GM12878 (cell line): ENCODE data around the gene NIPSNAP3A. TPM values are rescaled to one million over a fixed set of nuclear protein-coding genes. Genes with fewer than 3 reads are reported as not detected.

Experiments
- ATAC-seq: fragments of 200-7000 bp; cut with Tn5 transposase; 3 replicates; pipeline ENCODE4 v1.9.1; 2020; ENCODE audit warnings: mild to moderate bottlenecking, moderate library complexity
- BruUV-seq: library from RNA; stranded (reverse); fragments of 400-500 nt; replicated peaks from 2 replicates; lab custom pipeline; 2021; lab: Mats Ljungman, UMichigan
- CTCF ChIA-PET: fragments of 300-600 bp; sonication (Branson Sonifier 250); formaldehyde crosslinking; extraction: SDS; loops from one replicate; lab custom pipeline; 2021; ENCODE audit warnings: inconsistent platforms; lab: Yijun Ruan, JAX
- POLR2A ChIA-PET: fragments of 350-600 bp; formaldehyde crosslinking; extraction: SDS; loops from one replicate; lab custom pipeline; 2021; ENCODE audit warnings: inconsistent platforms; lab: Charles Lee
- RAD21 ChIA-PET: fragments of 300-600 bp; sonication (Branson Sonifier 250); formaldehyde crosslinking; loops from one replicate; lab custom pipeline; 2023; ENCODE audit warnings: antibody characterized with exemption; ENCODE audit not compliant: unreplicated experiment; lab: Charles Lee
- SMC1A ChIA-PET: fragments of 300-600 bp; sonication (Branson Sonifier 250); formaldehyde crosslinking; loops from one replicate; lab custom pipeline; 2023; ENCODE audit not compliant: unreplicated experiment, uncharacterized antibody; lab: Charles Lee
- DNase-seq: peaks from one replicate; pipeline ENCODE4 v3.0.0-alpha.2; 2011; ENCODE audit warnings: low read depth, low spot score
- FAIRE-seq: peaks from 3 replicates; lab custom pipeline; 2011; peaks lifted over from hg19 to GRCh38; lab: Jason Lieb, UNC
- H2AFZ ChIP-seq: 2 replicates; pipeline ENCODE4 v1.6.0; 2011; ENCODE audit warnings: low read depth, low read length, control low read depth; ENCODE audit not compliant: control insufficient read depth
- H3K27ac ChIP-seq: 2 replicates; pipeline ENCODE4 v1.5.1; 2011; ENCODE audit warnings: control low read depth; ENCODE audit not compliant: control insufficient read depth, insufficient read depth
- H3K27me3 ChIP-seq, 2 experiments: replicated peaks in 1 of 2; 2 replicates each; pipeline versions ENCODE4 v1.6.0 to v1.6.1; 2011; ENCODE audit warnings: low read length in 1 of 2; ENCODE audit not compliant: control insufficient read depth in 2 of 2, insufficient read depth in 2 of 2
- H3K36me3 ChIP-seq, 2 experiments: 2 replicates each; pipeline ENCODE4 v1.5.1; 2011; ENCODE audit warnings: low read length in 1 of 2; ENCODE audit not compliant: control insufficient read depth in 2 of 2, insufficient read depth in 2 of 2
- H3K4me1 ChIP-seq: 2 replicates; pipeline ENCODE4 v1.6.1; 2011; ENCODE audit warnings: mild to moderate bottlenecking, low read length, moderate library complexity, mixed read lengths; ENCODE audit not compliant: control insufficient read depth, insufficient read depth
- H3K4me2 ChIP-seq: 2 replicates; pipeline ENCODE4 v1.6.0; 2011; ENCODE audit warnings: control low read depth; ENCODE audit not compliant: control insufficient read depth, insufficient read depth
- H3K4me3 ChIP-seq: fragments of 200-600 bp; sonication (generic); 2 replicates; pipeline ENCODE4 v1.5.1; 2016
- H3K79me2 ChIP-seq: 2 replicates; pipeline ENCODE4 v1.6.0; 2011; ENCODE audit warnings: low read length; ENCODE audit not compliant: control insufficient read depth, insufficient read depth
- H3K9ac ChIP-seq: 2 replicates; pipeline ENCODE4 v1.8.0; 2011; ENCODE audit warnings: low read length, control low read depth, mixed read lengths; ENCODE audit not compliant: control insufficient read depth, insufficient read depth
- H3K9me3 ChIP-seq: replicated peaks from 3 replicates; pipeline ENCODE4 v1.5.1; 2011; ENCODE audit warnings: mild to moderate bottlenecking, low read length; ENCODE audit not compliant: control insufficient read depth, insufficient read depth
- H4K20me1 ChIP-seq: 2 replicates; pipeline ENCODE4 v1.6.0; 2011; ENCODE audit not compliant: control insufficient read depth, insufficient read depth
- BACH1 ChIP-seq: fragments of 450-650 bp; IDR thresholded peaks from 2 replicates; pipeline ENCODE4 v1.6.1; 2017; ENCODE audit warnings: mild to moderate bottlenecking, borderline replicate concordance
- BMI1 ChIP-seq: fragments of 450-650 bp; IDR thresholded peaks from 2 replicates; pipeline ENCODE4 v1.6.1; 2016; ENCODE audit warnings: mild to moderate bottlenecking, moderate library complexity, borderline replicate concordance
- EGR1 ChIP-seq, 2 experiments: IDR thresholded peaks; 1 replicate in 1 of 2; 2 replicates in 1 of 2; pipeline ENCODE4 v1.6.1; 2011 to 2012; ENCODE audit warnings: low read depth in 2 of 2, low read length in 2 of 2, borderline replicate concordance in 1 of 2, mild to moderate bottlenecking in 1 of 2, moderate library complexity in 1 of 2
- FOXM1 ChIP-seq: IDR thresholded peaks from 2 replicates; pipeline ENCODE4 v1.6.1; 2012; ENCODE audit warnings: low read depth, mild to moderate bottlenecking, inconsistent platforms, low read length, moderate library complexity
- IKZF1 ChIP-seq: fragments of 450-650 bp; conservative IDR thresholded peaks from 2 replicates; pipeline ENCODE4 v1.6.1; 2017; ENCODE audit warnings: antibody characterized with exemption, mild to moderate bottlenecking
- JUND ChIP-seq: IDR thresholded peaks from 2 replicates; pipeline ENCODE4 v1.6.1; 2012; ENCODE audit warnings: low read depth, mild to moderate bottlenecking, low read length, improper control_type of control experiment, moderate library complexity
- MEF2A ChIP-seq: IDR thresholded peaks from 2 replicates; pipeline ENCODE4 v1.6.1; 2011; ENCODE audit warnings: low read depth, mild to moderate bottlenecking, low read length, moderate library complexity; ENCODE audit not compliant: insufficient read depth
- MTA2 ChIP-seq: fragments of 450-650 bp; IDR thresholded peaks from 2 replicates; pipeline ENCODE4 v1.6.1; 2016; ENCODE audit warnings: low read depth, mild to moderate bottlenecking, moderate library complexity
- NFXL1 ChIP-seq: fragments of 450-650 bp; IDR thresholded peaks from 2 replicates; pipeline ENCODE4 v1.6.1; 2017; ENCODE audit warnings: antibody characterized with exemption, mild to moderate bottlenecking, borderline replicate concordance
- RELA ChIP-seq: fragments of 450-650 bp; IDR thresholded peaks from 2 replicates; pipeline ENCODE4 v1.8.0; 2014; ENCODE audit warnings: borderline replicate concordance; ENCODE audit not compliant: partially characterized antibody
- SMAD5 ChIP-seq: IDR thresholded peaks from 2 replicates; pipeline ENCODE4 v1.6.1; 2016; ENCODE audit warnings: antibody characterized with exemption, low read depth
- WGBS: methylation state at CpG from one replicate; pipeline ENCODE4 v1.1.6; 2016; ENCODE audit warnings: low lambda C conversion rate; ENCODE audit not compliant: insufficient replicate concordance, insufficient coverage; ENCODE audit errors: missing lambda C conversion rate; 5-methylcytosine and 5-hydroxymethylcytosine counted together
- in situ Hi-C: fragments of 300-500 bp; cut with MboI; formaldehyde crosslinking; loops from 9 replicates; pipeline ENCODE4 v1.14.3; 2018; ENCODE audit warnings: mixed read lengths
- intact Hi-C: fragments of 100-400 bp; cut with micrococcal nuclease; formaldehyde crosslinking; loops from one replicate; pipeline ENCODE4 v1.14.2; 2022; ENCODE audit not compliant: unreplicated experiment
- polyA plus RNA-seq, 11 experiments: library from polyadenylated mRNA; depleted of rRNA in 4 of 11; unstranded in 6 of 11; stranded (reverse) in 5 of 11; fragments of >200 nt; fragmentation: Nextera tagmentation in 4 of 11; fragmentation: Illumina TruSeq in 1 of 11; extraction: Ambion mirVana in 4 of 11; extraction: Trizol in 1 of 11; gene quantifications; 1 replicate in 1 of 11; 2 replicates in 10 of 11; pipeline versions ENCODE4 v1.2.1 to v1.2.3, GENCODE V29; 2011 to 2016; ENCODE audit warnings: inconsistent platforms in 2 of 11, missing spikeins in 2 of 11, low read depth in 1 of 11
- total RNA-seq, 4 experiments: library from RNA; depleted of rRNA in 3 of 4; stranded (reverse); fragments of >200 nt in 3 of 4; fragmentation: Illumina TruSeq in 1 of 4; extraction: Trizol in 1 of 4; gene quantifications; 2 replicates each; pipeline versions ENCODE4 v1.2.1 to v1.2.3, GENCODE V29; 2013 to 2021
- TF ChIP-seq, protein P1 (sequence below): IDR thresholded peaks from 2 replicates; pipeline ENCODE4 v1.6.1; 2012; ENCODE audit warnings: low read depth, low read length, improper control_type of control experiment
- TF ChIP-seq, protein P2 (sequence below): fragments of 450-650 bp; formaldehyde crosslinking; IDR thresholded peaks from 2 replicates; pipeline ENCODE4 v1.4.0; 2022; ENCODE audit warnings: mild to moderate bottlenecking, moderate library complexity
- TF ChIP-seq, protein P3 (sequence below): IDR thresholded peaks from 2 replicates; pipeline ENCODE4 v1.6.1; 2012; ENCODE audit warnings: low read length, inconsistent platforms

Gene NIPSNAP3A
- total and polyA plus RNA-seq, 10 of the 15 experiments (the other 5 are each of a cell fraction or from before 2014, with no cell fraction given), result 19.1 to 87.2 (median 34.0) TPM

DNA sequence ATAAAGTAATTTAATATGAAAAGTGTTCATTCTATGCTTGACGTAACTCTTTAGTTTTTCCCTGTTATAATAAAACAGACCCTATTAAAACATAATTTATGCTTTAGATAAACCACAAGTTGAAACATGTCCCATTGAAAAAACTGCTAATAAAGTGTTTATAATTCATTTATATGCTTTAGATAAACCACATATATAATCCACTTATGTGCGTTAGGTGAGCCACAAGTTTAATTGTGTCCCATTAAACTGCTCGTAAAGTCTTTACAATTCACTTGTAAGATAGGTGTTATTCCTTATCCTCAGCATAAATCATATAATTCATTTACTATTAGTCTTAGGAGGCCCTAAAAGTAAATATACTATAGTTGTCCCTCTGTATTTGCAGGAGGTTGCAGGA lies 20.0 kb downstream of the NIPSNAP3A start:
- CTCF ChIA-PET, result interaction anchor here (0.6 to 2.3 kb wide), 2 partner anchors 18 to 81 kb away, joined by 3 to 7 read pairs; no protein-coding TSS in a partner anchor
- Histone ChIP-seq H3K27ac (no peak overlapping the region), H4K20me1 (no peaks in the 10 kb centered on the region), H3K4me1 (peaks cover 12% of the 10 kb centered on the region), H3K27me3 (no peaks in the 10 kb centered on the region), H3K79me2 (no peaks in the 10 kb centered on the region), H3K9me3 (no peaks in the 10 kb centered on the region), H3K9ac (no peak overlapping the region), H3K36me3 (no peaks in the 10 kb centered on the region), H3K4me2 (no peak overlapping the region), H3K4me3 (no peak overlapping the region), H2AFZ (no peak overlapping the region)
- no TSS peak for BruUV-seq
- FAIRE-seq (no peak), ATAC-seq (no peak), DNase-seq (no peak)
- POLR2A ChIA-PET, result interaction anchor here (0.8 kb wide), 1 partner anchor 8 kb away, joined by 4 read pairs; no protein-coding TSS in a partner anchor
- in situ Hi-C loops (no loop called here), intact Hi-C loops (no loop called here)
- TF ChIP-seq EGR1 (IDR thresholded peaks at IDR 0.05; ENCODE audit: borderline replicate concordance in 1 of 2, low read depth in 2 of 2, low read length in 2 of 2) (no peak), MTA2 (no peak), BACH1 (no peak), BMI1 (no peak), NFXL1 (no peak), MEF2A (no peak), JUND (no peak), SMAD5 (no peak), FOXM1 (no peak), RELA (no peak), IKZF1 (no peak)
- TF ChIP-seq, protein P1, sequence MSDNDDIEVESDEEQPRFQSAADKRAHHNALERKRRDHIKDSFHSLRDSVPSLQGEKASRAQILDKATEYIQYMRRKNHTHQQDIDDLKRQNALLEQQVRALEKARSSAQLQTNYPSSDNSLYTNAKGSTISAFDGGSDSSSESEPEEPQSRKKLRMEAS, result no peak
- TF ChIP-seq, protein P2, sequence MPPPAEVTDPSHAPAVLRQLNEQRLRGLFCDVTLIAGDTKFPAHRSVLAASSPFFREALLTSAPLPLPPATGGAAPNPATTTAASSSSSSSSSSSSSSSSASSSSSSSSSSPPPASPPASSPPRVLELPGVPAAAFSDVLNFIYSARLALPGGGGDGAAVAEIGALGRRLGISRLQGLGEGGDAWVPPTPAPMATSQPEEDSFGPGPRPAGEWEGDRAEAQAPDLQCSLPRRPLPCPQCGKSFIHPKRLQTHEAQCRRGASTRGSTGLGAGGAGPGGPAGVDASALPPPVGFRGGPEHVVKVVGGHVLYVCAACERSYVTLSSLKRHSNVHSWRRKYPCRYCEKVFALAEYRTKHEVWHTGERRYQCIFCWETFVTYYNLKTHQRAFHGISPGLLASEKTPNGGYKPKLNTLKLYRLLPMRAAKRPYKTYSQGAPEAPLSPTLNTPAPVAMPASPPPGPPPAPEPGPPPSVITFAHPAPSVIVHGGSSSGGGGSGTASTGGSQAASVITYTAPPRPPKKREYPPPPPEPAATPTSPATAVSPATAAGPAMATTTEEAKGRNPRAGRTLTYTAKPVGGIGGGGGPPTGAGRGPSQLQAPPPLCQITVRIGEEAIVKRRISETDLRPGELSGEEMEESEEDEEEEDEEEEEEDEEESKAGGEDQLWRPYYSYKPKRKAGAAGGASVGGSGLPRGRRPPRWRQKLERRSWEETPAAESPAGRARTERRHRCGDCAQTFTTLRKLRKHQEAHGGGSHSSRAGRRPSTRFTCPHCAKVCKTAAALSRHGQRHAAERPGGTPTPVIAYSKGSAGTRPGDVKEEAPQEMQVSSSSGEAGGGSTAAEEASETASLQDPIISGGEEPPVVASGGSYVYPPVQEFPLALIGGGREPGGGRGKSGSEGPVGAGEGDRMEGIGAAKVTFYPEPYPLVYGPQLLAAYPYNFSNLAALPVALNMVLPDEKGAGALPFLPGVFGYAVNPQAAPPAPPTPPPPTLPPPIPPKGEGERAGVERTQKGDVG (CRISPR knock-in tag), result no peak
- TF ChIP-seq, protein P3, sequence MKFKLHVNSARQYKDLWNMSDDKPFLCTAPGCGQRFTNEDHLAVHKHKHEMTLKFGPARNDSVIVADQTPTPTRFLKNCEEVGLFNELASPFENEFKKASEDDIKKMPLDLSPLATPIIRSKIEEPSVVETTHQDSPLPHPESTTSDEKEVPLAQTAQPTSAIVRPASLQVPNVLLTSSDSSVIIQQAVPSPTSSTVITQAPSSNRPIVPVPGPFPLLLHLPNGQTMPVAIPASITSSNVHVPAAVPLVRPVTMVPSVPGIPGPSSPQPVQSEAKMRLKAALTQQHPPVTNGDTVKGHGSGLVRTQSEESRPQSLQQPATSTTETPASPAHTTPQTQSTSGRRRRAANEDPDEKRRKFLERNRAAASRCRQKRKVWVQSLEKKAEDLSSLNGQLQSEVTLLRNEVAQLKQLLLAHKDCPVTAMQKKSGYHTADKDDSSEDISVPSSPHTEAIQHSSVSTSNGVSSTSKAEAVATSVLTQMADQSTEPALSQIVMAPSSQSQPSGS, result no peak
- RAD21 ChIA-PET, result interaction anchor here (0.9 to 1.7 kb wide), 4 partner anchors 8 to 477 kb away, joined by 3 to 4 read pairs (median 3); partner anchors contain the start of gene SLC44A1
- SMC1A ChIA-PET, result interaction anchor here (1.2 kb wide), 1 partner anchor 8 kb away, joined by 3 read pairs; no protein-coding TSS in a partner anchor
- WGBS, result 96% methylated on average over 3 of the region's 3 CpGs
